HL-60/S4 (cell line): Measurements from ENCODE around the gene LCN2.

Experiments
- in situ Hi-C: fragments of 300-500 bp; cut with MboI; formaldehyde crosslinking; loops from 2 replicates; pipeline ENCODE4 v1.14.3; 2022; ENCODE audit warnings: low sequenced_read_pairs

The LCN2 gene

GRCh38 chr9:128146591-128147120 lies 2.6 kb upstream of the LCN2 start:
- in situ Hi-C loops = no loop called here

- in situ Hi-C loops = no loop called here
Observed at GRCh38 chr9:128148509-128149000, 698 bp upstream of the LCN2 start.

GRCh38 chr9:128149951-128150593 lies 819 bp downstream of the LCN2 start:
- in situ Hi-C loops = no loop called here

GRCh38 chr9:128150594-128151308 lies 1.5 kb downstream of the LCN2 start:
- in situ Hi-C loops = no loop called here

DNA sequence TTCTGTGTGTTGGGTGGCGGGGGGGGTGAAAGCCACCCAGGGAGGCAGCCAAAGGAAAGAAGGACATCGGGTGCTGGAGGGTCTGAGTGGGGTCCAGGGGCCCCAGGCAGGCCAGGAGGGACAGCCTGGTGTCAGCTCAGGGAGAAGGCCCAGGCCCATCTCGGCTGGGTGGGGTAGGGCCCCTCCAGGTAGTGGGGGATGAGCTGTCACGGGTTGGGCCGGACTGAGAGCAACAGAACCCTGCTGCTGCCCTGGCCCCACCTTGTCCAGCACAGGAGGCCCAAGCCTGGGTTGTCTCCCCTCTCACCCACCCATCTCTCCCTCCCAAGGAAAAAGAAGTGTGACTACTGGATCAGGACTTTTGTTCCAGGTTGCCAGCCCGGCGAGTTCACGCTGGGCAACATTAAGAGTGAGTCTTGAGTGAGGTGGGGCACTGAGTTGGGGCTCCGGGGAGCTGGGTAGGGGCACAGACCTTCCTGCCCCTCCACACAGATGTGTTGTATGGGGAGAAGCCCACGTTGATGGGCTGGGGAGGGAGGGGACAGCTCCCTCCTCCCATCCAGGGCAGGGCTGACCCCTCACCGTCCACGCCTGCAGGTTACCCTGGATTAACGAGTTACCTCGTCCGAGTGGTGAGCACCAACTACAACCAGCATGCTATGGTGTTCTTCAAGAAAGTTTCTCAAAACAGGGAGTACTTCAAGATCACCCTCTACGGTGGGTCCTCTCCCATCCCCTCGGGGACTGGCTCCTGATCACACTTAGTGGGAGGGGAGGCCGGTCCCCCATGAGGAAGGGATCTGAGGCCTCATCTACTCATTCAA lies 2.3 kb downstream of the LCN2 start:
- in situ Hi-C loops = no loop called here

GRCh38 chr9:128152133-128153059 lies 3.1 kb downstream of the LCN2 start:
- in situ Hi-C loops = no loop called here

- in situ Hi-C loops = no loop called here
Observed at GRCh38 chr9:128153060-128153946, 4.0 kb downstream of the LCN2 start.

GRCh38 chr9:128153947-128154695 lies 4.9 kb downstream of the LCN2 start:
- in situ Hi-C loops = no loop called here

- in situ Hi-C loops = no loop called here
Observed at GRCh38 chr9:128155736-128156500, 6.7 kb downstream of the LCN2 start.

DNA sequence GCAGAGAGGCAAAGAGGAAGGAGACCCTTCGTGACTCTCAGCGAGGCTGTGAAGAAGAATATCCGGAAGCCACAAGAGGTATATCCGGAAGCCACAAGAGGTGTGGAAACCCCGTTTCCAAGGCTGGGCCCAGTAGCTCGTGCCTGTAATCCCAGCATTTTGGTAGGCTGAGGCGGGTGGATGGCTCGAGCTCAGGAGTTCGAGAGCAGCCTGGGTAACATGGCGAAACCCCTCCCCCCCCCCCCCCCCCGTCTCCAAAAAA lies 10.2 kb downstream of the LCN2 start:
- in situ Hi-C loops = no loop called here

GRCh38 chr9:128159784-128160602 lies 10.7 kb downstream of the LCN2 start, which contains the start of gene BBLN:
TSS of gene BBLN (plus strand) at chr9:128160265. CDS start at chr9:128160408, 143 bp downstream.
- in situ Hi-C loops = no loop called here

GRCh38 chr9:128160603-128160987 lies 11.3 kb downstream of the LCN2 start:
- in situ Hi-C loops = no loop called here

DNA sequence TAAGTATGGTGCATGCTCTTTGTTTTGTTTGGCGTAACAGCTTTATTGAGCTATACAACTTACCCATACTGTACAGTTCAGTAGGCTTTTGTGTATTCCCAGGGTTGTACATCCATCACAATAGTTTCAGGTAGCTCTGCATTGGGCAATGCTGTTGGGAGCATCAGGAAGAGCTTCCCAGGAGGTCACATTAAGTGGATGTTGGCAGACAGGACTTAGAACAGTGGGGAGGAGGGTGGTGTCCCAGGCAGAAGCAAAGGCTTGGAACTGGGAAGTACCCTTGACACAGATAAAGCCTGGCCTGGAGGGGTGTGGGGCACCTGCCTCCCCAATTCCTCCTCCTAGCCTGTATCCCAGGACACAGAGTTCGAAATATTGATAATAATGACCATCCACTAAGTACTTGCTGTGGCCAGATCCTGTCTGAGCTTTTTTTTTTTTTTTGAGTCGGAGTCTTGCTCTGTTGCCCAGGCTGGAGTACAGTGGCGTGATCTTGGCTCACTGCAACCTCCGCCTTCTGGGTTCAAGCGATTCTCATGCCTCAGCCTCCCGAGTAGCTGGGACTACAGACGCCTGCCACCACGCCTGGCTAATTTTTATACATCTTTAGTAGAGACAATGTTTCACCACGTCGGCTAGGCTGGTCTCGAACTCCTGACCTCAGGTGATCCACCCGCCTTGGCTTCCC lies 12.1 kb downstream of the LCN2 start:
- in situ Hi-C loops = no loop called here

- in situ Hi-C loops = no loop called here
Observed at GRCh38 chr9:128162215-128163026, 13.2 kb downstream of the LCN2 start.

DNA sequence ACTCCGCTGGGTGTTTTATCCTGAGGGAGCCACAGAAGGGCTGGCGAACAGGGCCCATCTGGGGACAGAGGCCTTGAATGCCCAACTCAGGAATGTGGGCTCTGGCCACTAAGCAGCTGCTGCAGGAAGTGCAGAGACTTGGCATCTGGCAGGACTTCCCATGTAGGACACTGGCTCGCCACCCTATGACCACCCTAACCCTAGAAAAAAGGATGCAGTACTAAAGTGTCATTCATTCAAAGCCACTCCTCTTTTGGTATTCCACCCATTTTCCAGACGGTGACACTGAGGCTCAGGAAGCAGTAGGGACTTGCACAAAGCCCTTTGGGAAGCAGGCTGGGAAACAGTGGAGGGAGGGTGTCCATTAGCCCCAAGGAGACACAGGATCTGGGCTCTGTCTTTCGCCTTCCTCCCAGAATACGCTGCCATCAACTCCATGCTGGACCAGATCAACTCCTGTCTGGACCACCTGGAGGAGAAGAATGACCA lies 13.8 kb downstream of the LCN2 start:
- in situ Hi-C loops = no loop called here
